AG10803 (cell line): Measurements from ENCODE around the gene ETV7.
"Not testable (repeated sequence)": the region's sequence is repeated elsewhere in the genome, so short reads cannot be mapped to it uniquely, and the experiment has no call there.

Experiments
- DNase-seq: peaks from one replicate; pipeline ENCODE4 v3.0.0; 2010; ENCODE audit warnings: low read depth
- H3K4me3 ChIP-seq: 2 replicates; pipeline ENCODE4 v1.5.1; 2011; ENCODE audit warnings: mild to moderate bottlenecking, low read length, control low read depth
- TF ChIP-seq, protein P1 (sequence below): conservative IDR thresholded peaks from 2 replicates; pipeline ENCODE4 v1.5.1; 2011; ENCODE audit warnings: mild to moderate bottlenecking, low read length, control low read depth, inconsistent platforms

Gene ETV7

DNA sequence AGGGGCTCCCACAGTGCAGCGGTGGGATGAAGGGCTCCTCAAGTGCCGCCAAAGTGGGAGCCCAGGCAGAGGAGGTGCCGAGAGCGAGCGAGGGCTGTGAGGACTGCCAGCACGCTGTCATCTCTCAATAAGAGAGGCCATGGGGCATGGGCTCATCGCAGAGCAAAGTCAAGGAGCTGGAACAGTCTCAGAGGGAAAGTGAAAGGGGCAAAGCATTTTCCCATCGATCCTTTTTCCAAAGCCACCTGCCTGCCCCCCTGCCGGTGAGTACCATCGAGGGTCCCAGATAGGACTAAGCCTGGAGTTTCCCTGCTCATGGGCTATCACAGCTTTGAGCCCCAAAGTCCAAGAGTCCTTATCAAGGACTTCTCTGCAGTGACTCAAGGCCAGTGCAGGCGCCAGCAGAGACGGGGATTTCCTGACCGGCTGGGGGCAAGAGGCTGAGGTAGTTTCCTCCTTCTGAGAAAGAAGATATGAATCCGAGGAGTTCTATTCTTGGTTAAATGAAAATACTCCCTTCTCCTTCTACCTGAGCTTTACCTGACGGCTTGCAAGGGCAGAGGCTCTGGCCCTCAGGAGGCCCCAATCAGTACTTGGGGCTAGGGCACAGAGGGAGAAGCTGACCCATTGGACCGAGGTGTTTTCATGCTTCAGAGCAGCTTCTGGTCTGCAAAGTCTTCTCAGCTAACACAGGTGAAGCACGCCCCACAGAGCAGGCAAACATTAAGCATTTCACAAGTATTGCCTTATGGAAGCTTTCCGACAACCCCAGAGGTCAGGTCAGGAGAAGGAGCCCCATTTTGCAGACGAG lies 22.6 kb downstream of the ETV7 start:
- no peak overlapping the region for H3K4me3 ChIP-seq
- no peak for DNase-seq
- TF ChIP-seq, protein P1, sequence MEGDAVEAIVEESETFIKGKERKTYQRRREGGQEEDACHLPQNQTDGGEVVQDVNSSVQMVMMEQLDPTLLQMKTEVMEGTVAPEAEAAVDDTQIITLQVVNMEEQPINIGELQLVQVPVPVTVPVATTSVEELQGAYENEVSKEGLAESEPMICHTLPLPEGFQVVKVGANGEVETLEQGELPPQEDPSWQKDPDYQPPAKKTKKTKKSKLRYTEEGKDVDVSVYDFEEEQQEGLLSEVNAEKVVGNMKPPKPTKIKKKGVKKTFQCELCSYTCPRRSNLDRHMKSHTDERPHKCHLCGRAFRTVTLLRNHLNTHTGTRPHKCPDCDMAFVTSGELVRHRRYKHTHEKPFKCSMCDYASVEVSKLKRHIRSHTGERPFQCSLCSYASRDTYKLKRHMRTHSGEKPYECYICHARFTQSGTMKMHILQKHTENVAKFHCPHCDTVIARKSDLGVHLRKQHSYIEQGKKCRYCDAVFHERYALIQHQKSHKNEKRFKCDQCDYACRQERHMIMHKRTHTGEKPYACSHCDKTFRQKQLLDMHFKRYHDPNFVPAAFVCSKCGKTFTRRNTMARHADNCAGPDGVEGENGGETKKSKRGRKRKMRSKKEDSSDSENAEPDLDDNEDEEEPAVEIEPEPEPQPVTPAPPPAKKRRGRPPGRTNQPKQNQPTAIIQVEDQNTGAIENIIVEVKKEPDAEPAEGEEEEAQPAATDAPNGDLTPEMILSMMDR: no peak

DNA sequence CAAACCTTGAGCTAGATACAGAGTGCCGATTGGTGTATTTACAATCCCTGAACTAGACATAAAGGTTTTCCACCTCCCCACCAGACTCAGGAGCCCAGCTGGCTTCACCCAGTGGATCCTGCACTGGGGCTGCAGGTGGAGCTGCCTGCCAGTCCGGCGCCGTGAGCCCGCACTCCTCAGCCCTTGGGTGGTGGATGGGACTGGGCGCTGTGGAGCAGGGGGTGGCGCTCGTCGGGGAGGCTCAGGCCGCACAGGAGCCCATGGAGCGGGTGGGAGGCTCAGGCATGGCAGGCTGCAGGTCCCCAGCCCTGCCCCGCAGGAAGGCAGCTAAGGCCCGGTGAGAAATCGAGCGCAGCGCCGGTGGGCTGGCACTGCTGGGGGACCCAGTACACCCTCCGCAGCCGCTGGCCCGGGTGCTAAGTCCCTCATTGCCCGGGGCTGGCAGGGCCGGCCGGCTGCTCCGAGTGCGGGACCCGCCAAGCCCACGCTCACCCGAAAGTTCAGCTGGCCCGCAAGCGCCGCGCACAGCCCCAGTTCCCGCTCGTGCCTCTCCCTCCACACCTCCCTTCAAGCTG lies 23.3 kb downstream of the ETV7 start:
- not testable (repeated sequence) for DNase-seq, H3K4me3 ChIP-seq

DNA sequence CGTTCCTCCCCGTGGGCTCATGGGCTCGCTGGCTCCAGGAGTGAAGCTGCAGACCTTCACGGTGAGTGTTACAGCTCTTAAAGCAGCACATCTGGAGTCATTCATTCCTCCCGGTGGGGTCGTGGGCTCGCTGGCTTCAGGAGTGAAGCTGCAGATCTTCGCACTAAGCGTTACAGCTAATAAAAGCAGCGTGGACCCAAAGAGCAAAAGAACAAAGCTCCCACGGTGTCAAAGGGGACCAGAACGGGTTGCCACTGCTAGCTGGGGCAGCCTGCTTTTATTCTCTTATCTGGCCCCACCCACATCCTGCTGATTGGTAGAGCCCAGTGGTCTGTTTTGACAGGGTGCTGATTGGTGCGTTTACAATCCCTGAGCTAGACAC lies 24.1 kb downstream of the ETV7 start:
- not testable (repeated sequence) for DNase-seq, H3K4me3 ChIP-seq

DNA sequence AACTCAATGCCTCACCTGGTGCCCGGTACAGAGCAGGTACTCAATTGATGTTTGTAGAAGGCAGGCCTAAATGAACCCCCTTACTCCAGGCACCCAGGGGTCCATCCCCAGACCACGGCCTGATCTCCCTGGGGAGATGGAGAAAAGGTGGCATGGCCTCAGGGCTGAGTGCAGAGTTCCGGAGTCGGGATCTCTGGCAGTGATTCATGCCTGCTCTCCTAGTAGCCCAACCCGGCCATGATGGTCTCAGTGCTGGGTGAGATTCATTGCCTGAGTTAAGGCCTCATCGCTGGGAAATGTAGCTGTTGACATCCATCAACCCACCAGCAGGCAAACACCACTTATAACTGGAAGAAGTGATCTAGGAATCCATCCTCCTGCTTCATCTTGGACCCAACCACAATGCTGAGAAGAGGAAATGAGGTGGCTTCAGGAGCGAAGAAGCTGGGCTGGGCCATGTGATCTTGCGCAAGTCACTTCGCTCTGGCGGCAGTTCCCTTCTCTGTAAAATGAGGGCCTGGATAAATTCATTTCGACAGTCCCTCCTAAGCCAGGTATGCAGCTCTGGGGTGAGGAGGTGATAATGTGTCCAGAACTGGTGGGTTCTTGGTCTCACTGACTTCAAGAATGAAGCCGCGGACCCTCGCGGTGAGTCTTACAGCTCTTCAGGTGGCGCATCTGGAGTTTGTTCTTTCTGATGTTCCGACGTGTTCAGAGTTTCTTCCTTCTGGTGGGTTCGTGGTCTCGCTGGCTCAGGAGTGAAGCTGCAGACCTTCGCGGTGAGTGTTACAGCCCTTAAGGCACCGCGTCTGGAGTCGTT lies 24.7 kb downstream of the ETV7 start:
- TF ChIP-seq, protein P1: no peak
- H3K4me3 ChIP-seq: no peak overlapping the region
- no peak for DNase-seq

DNA sequence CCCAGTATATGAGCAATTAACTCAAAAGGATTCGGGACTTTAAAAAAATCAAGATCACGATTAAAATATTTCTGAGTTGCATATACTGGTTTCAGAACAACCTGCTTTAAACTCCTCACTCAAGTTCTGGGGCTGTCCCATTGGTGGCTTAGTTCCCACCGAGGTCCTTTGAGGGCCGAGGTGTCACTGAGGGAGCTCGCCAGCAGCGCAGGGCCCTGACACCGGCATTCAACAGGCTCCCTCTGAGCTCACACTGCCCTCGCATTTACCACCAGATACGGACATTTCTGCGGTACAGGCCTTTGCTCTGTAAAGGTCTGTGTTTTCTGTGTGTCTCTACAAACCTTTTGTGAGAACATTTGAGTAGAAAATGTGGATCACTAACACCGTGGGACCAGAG lies 26.4 kb downstream of the ETV7 start:
- H3K4me3 ChIP-seq: no peak overlapping the region
- DNase-seq: no peak
- TF ChIP-seq, protein P1: no peak

DNA sequence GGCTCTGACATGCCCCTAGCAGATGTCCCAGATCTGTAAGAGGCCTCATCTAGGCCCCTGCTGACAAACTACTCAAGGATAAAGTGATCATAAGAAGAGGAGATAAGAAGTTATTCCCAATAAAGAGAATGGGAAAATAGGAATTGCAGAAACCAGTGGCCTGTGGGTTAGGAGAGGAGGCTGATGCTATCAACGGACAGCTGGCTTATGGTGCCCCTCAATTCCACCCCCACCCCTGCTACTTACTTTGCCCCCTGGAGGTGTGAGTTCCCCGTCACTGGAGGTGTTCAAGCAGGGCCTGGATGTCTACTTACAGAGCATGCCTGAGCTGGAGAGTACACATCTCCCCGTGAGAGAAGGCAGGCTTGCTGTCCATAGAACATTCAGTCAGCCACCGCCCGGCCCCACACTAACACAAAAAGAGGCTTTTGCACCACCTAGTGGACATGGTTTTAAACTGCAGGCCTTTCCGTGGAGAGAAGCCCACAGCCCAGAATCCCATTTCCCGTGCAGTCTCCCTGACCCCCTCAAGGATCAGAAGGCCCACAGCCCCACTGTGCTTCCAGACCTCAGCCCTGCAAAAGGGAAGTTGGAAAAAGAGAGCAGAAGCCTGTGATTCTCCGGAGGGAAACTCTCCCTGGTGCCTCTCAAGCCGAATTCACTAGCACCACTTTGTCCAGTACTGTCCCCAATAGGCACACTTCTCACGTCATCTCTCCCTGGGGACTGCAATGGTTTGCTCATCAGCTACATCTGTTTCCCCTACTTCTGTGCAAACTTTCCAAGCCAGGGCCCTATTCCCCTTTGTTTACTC lies 27.0 kb downstream of the ETV7 start:
- peak; percentile 69 for DNase-seq

DNA sequence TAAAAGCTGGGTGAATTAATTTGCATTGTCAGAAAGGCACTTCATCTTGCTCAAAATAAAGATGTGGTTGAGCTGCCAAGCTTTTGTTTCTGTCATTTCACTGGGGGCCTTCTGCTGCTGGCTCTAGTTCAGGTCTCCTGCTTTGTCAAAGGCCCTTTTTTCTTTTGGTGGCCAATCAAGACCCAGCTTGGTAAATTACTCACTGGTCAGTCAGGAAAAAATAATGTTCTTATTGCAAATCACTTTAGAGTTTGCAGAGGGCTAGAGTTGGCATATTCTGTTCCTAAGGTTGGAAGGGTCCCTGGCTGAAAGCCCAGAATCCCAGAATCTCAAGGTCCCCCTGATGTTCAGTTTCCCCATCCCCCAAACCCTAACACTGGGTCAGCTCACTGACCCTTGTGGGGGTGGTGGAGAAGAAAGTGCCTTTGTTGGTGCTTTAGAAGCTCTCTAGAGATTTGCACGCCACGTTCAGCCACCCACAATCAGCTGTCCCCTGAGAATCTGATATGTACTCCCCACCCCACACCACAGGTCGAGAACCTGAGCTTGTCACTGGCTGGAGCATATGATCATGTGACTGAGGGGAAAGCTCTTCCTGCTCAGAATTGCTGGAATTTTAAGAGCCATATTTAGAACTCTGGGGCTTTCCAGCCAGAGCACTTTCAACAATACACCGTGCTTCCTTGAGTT lies 29.1 kb downstream of the ETV7 start:
- no peak overlapping the region for H3K4me3 ChIP-seq
- no peak for DNase-seq
- TF ChIP-seq, protein P1: no peak

More for the DNA sequence above, 27.0 kb downstream of the ETV7 start:
- TF ChIP-seq, protein P1: peak; percentile 85
- H3K4me3 ChIP-seq: no peak overlapping the region
